Measurements from ENCODE around the gene IRF2BP2. TPM values are rescaled to one million over a fixed set of nuclear protein-coding genes. Genes with fewer than 3 reads are reported as not detected.

The IRF2BP2 gene
- total and polyA plus RNA-seq, 4 donors: 49.3 to 197 (median 110) TPM

DNA sequence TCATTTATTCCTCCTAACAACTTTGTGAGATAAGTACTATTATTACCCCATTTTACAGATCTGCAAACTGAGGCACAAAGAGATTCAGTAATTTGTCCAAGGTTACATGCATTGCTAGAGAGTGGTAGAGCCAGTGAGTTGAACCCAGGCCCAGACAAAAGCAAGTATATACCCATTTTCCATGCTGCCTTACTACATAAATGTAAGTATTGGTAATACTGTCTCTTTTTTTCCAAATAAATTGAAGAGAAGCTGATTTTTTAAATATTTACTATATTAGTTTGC is 33.8 kb upstream of the IRF2BP2 start:
- Histone ChIP-seq H3K36me3 (ENCODE audit: control insufficient read depth in 4 of 4, insufficient read depth in 4 of 4, low read length in 4 of 4) (no peaks in the 10 kb centered on the region), H3K9me3 (ENCODE audit: control insufficient read depth in 4 of 4, insufficient read depth in 3 of 4, low read length in 3 of 4) (no peaks in the 10 kb centered on the region), H3K4me1 (ENCODE audit: control insufficient read depth in 5 of 5, insufficient read depth in 5 of 5, low read length in 5 of 5) (peaks cover 0 to 15% (median 4%) of the 10 kb centered on the region in 5 donors), H3K27ac (ENCODE audit: low read depth in 1 of 2, low read length in 1 of 2) (no peak overlapping the region), H3K4me3 (no peak overlapping the region), H3K27me3 (ENCODE audit: control insufficient read depth in 3 of 3, insufficient read depth in 3 of 3, low read length in 2 of 3) (no peaks in the 10 kb centered on the region), H3K9ac (ENCODE audit: insufficient read depth in 1 of 2, low read length in 2 of 2) (no peak overlapping the region)
- TF ChIP-seq CTCF (IDR thresholded peaks at IDR 0.05; ENCODE audit: control extremely low read depth, extremely low read depth): no peak
- ATAC-seq (ENCODE audit: insufficient read depth, low FRiP score) (no peak), DNase-seq (no peak)

DNA sequence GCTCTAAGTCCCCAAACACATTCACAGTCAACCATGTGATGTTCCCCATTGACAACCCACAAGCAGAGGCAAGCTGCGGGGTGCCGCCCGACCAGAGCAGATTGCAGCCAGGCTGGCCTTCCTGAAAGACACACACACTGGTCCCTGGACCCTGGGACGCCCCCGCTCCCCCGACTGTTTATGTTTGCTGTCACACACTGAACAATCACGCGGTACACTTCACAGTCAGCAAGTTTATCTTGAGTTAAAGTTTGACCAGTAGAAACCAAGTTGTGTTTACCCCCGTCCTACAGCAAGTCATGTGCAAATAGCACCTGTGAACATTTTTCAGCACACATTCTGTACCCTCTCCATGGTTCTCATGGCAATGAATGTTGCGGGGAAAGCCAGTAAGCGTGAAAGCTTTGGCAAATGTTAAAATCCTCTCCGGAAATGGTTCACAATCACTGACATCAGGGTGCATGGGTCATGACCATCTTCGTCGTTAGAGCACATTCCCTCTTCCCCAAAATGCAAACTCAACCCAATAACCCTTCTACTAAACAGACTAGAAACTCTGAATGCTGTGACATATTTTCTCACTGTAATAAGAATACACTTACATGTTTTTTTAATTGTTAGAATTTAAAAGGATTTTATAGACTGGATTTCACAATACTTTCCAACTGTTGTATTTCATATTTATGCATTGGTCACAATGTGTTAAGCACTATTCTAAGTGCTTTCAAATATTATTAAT is 33.3 kb upstream of the IRF2BP2 start:
- DNase-seq (peak; percentile 67 to 85 (median 72)), ATAC-seq (ENCODE audit: insufficient read depth, low FRiP score) (peak; percentile 82)
- TF ChIP-seq CTCF (IDR thresholded peaks at IDR 0.05; ENCODE audit: control extremely low read depth, extremely low read depth): no peak
- WGBS, 2 donors: 44 to 69% methylated on average over 14 of the region's 14 CpGs
- Histone ChIP-seq H3K36me3 (ENCODE audit: control insufficient read depth in 4 of 4, insufficient read depth in 4 of 4, low read length in 4 of 4) (no peaks in the 10 kb centered on the region), H3K9ac (ENCODE audit: insufficient read depth in 1 of 2, low read length in 2 of 2) (no peak overlapping the region), H3K4me3 (no peak overlapping the region), H3K9me3 (ENCODE audit: control insufficient read depth in 4 of 4, insufficient read depth in 3 of 4, low read length in 3 of 4) (no peaks in the 10 kb centered on the region), H3K27ac (ENCODE audit: low read depth in 1 of 2, low read length in 1 of 2) (peak overlapping the region in 1 of 2 donors; percentile 89), H3K4me1 (ENCODE audit: control insufficient read depth in 5 of 5, insufficient read depth in 5 of 5, low read length in 5 of 5) (peaks cover 0 to 15% (median 4%) of the 10 kb centered on the region in 5 donors), H3K27me3 (ENCODE audit: control insufficient read depth in 3 of 3, insufficient read depth in 3 of 3, low read length in 2 of 3) (no peaks in the 10 kb centered on the region)

GRCh38 chr1:234642428-234642827 is 32.5 kb upstream of the IRF2BP2 start:
- Histone ChIP-seq H3K4me1 (ENCODE audit: control insufficient read depth in 5 of 5, insufficient read depth in 5 of 5, low read length in 5 of 5) (peaks cover 0 to 15% (median 4%) of the 10 kb centered on the region in 5 donors), H3K9ac (ENCODE audit: insufficient read depth in 1 of 2, low read length in 2 of 2) (no peak overlapping the region), H3K27ac (ENCODE audit: low read depth in 1 of 2, low read length in 1 of 2) (peak overlapping the region in 1 of 2 donors; percentile 38), H3K27me3 (ENCODE audit: control insufficient read depth in 3 of 3, insufficient read depth in 3 of 3, low read length in 2 of 3) (no peaks in the 10 kb centered on the region), H3K4me3 (no peak overlapping the region), H3K36me3 (ENCODE audit: control insufficient read depth in 4 of 4, insufficient read depth in 4 of 4, low read length in 4 of 4) (no peaks in the 10 kb centered on the region), H3K9me3 (ENCODE audit: control insufficient read depth in 4 of 4, insufficient read depth in 3 of 4, low read length in 3 of 4) (no peaks in the 10 kb centered on the region)
- DNase-seq: no peak
- WGBS, 2 donors: 95% methylated on average over 2 of the region's 2 CpGs
- no peak for TF ChIP-seq CTCF (IDR thresholded peaks at IDR 0.05; ENCODE audit: control extremely low read depth, extremely low read depth)
- no peak for ATAC-seq (ENCODE audit: insufficient read depth, low FRiP score)

- H3K27ac ChIP-seq (ENCODE audit: low read depth in 1 of 2, low read length in 1 of 2): no peak overlapping the region
- no peak for ATAC-seq (ENCODE audit: insufficient read depth, low FRiP score)
- WGBS, 2 donors: 80 to 90% methylated on average over 4 of the region's 4 CpGs
These were observed 30.0 kb upstream of the IRF2BP2 start for GRCh38 chr1:234639961-234640360.

More at GRCh38 chr1:234639961-234640360, 30.0 kb upstream of the IRF2BP2 start:
- H3K27me3 ChIP-seq (ENCODE audit: control insufficient read depth in 3 of 3, insufficient read depth in 3 of 3, low read length in 2 of 3): no peaks in the 10 kb centered on the region
- no peak overlapping the region for H3K4me3 ChIP-seq
- H3K4me1 ChIP-seq (ENCODE audit: control insufficient read depth in 5 of 5, insufficient read depth in 5 of 5, low read length in 5 of 5): peaks cover 0 to 10% (median 3%) of the 10 kb centered on the region in 5 donors
- no peaks in the 10 kb centered on the region for H3K9me3 ChIP-seq (ENCODE audit: control insufficient read depth in 4 of 4, insufficient read depth in 3 of 4, low read length in 3 of 4)
- TF ChIP-seq CTCF (IDR thresholded peaks at IDR 0.05; ENCODE audit: control extremely low read depth, extremely low read depth): no peak
- H3K9ac ChIP-seq (ENCODE audit: insufficient read depth in 1 of 2, low read length in 2 of 2): no peak overlapping the region
- no peaks in the 10 kb centered on the region for H3K36me3 ChIP-seq (ENCODE audit: control insufficient read depth in 4 of 4, insufficient read depth in 4 of 4, low read length in 4 of 4)
- DNase-seq: no peak
